Effector CD8-positive, alpha-beta T cell (primary cell): ENCODE data around the gene SERHL2.
A peak's percentile ranks its signal among the peaks of the same experiment; 100 is the strongest.
"Not testable (repeated sequence)": the region's sequence is repeated elsewhere in the genome, so short reads cannot be mapped to it uniquely, and the experiment has no call there.

Experiments used
- DNase-seq: peaks from one replicate; lab custom pipeline; 2025; lab: John Stamatoyannopoulos, UW

SERHL2 gene

DNA sequence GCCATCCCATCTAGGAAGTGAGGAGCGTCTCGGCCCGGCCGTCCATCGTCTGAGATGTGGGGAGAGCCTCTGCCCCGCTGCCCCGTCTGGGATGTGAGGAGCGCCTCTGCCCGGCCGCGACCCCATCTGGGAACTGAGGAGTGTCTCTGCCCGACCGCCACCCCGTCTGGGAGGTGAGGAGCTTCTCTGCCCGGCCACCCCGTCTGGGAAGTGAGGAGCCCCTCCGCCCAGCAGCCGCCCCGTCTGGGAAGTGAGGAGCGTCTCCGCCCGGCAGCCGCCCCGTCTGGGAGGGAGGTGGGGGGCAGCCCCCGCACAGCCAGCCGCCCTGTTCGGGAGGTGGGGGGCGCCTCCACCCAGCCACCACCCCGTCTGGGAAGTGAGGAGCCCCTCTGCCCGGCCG is 53.9 kb downstream of the SERHL2 start:
- not testable (repeated sequence) for DNase-seq

- DNase-seq = no peak
These were observed 54.5 kb downstream of the SERHL2 start for GRCh38 chr22:42608136-42608822.

GRCh38 chr22:42608823-42609361 is 55.1 kb downstream of the SERHL2 start:
- DNase-seq = no peak

DNA sequence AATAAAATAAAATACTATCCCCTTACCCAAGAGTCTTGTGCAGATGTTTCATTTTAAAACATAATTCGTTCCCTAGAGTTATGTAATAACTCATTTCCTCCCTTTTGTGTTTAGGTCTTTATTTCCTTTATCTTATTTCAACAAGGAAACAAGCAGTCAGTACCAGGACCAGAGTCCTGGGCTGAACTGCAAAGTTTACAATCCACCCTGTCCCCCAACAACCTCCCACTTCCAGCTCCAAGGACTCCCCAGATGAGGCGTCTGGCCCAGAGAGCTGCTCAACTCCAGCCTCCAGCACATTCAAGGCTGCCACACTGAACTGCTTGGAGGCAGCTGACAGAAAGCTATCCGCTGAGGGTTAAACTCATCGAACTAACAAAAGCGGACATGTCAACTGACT is 56.4 kb downstream of the SERHL2 start:
- DNase-seq = no peak

DNA sequence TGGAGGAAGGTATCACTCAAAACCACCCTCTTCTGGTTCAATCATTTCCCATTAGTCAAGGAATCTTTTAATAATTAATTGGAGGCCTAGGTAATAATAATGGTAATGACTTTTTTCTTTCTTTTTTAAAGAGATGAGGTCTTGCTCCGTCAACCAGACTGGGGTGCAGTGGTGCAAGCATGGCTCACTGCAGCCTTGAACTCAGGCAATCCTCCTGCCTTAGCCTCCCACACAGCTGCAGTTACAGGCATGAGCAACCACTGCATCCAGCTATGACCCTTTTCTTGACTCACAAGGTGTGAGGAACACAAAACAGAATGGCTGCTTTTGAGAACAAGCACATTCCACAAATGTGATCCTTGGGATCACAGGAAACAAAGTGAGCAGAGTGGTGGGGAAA is 57.3 kb downstream of the SERHL2 start:
- no peak for DNase-seq

- no peak for DNase-seq
These were observed 58.6 kb downstream of the SERHL2 start for GRCh38 chr22:42612336-42612735.

DNA sequence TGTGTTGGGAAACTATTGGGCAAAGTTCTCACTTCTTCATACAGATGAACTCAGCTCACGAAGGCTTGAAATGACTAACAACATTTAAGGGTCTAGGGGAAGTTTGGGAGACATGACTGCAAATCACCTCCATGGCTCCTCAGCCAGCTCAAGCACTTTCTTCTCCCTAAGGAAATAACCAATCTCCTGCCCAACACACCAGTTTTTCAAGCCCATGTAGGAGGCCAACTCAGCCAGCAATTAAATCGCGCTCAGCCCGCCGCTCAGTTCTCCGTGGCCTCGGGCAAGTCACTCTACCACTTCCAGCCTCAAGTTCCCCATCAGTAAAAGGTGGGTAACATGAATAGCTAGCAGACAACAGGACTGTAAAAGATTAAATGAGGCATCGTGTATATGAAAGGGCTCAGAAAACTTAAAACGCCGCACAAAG is 60.1 kb downstream of the SERHL2 start:
- no peak for DNase-seq

DNA sequence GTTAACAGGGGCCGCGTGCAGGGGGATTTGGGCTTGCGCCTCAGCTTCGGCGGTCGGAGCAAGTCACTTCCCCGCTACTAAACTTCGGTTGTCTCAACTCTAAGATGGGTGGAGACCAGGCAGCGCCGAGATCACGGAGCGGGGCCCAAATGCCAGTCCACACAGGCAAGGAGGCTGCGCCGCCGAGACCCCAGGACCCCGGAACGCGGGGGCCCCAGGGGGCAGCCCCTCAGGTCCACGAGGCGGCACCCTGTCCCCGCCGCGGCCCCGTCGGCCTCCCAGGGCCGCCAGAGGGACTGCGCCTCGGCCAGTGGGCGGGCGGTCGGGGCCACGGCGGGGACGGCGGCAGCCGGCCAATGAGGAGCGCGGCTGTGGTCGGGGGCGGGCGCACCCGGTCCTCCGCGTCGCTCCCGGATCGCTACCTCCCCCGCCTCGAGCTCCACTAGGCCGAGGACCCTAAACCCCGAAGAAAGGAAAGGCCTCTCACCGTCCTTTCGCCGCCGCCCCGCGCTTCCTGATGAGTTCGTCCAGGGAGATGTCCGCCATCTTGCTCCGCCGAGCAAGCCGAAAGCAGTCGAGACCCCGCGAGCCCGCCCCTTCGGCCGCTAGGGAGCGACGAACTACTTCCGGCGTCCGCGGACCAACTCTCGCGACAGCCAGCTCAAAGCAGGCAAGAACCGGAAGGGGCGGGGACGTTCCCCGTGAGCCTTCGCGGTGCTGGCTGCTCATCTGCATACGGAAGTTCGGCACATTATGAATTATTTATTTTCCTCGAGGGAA is 60.7 kb downstream of the SERHL2 start, which contains the start of gene POLDIP3:
TSS of gene POLDIP3 (minus strand) at position 572 of the 780 bp plus-strand sequence. CDS start at position 546, 26 bp downstream.
- DNase-seq = peak; percentile 97

DNA sequence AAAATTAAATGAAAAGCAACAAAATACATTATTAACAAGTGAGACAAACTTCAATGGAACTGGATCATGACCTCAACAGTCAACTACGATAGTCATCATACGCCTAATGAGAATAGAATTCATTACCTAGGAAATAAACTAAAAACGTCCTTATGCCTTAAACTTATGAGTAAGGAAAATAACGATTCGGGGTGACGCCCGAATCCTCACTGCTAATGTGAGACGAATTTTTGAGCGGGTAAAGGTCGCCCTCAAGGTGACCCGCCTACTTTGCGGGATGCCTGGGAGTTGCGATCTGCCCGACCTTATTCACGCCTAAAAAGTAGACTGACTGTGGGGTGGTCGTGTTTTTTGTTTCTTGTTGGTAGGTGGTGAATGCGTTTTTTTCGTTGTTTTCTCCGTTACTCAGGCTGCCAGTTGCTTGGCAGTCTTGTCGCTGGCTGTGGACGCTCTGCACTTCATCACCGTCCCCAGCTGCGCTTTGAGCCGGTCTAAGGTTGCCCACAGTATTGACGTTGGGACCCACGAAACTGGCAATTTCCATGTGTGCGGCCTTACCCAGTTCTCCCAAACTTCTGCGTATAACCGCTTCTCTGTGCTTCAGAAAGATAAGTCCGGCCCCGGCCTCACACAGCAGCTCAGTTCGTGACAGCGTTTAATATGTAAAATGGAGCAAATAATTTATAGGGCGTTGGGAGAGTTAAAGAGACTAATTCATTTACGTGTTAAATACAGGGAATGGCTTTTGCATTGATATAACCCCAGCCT is 61.5 kb downstream of the SERHL2 start:
- peak; percentile 81 for DNase-seq

DNA sequence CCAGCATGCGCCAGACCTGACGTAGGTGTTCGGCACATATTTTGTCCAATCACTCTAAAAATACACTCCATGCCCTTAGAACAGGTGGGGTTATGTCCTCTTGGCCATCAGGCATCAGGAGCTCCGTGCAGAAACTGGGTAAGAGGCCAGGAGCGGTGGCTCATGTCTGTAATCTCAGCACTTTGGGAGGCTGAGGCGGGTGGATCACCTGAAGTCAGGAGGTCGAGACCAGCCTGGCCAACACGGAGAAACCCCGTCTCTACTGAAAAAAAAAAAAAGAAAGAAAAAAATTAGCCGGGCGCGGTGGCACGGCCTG is 62.1 kb downstream of the SERHL2 start:
- DNase-seq = not testable (repeated sequence)

GRCh38 chr22:42617155-42617983 is 63.6 kb downstream of the SERHL2 start:
- no peak for DNase-seq

DNA sequence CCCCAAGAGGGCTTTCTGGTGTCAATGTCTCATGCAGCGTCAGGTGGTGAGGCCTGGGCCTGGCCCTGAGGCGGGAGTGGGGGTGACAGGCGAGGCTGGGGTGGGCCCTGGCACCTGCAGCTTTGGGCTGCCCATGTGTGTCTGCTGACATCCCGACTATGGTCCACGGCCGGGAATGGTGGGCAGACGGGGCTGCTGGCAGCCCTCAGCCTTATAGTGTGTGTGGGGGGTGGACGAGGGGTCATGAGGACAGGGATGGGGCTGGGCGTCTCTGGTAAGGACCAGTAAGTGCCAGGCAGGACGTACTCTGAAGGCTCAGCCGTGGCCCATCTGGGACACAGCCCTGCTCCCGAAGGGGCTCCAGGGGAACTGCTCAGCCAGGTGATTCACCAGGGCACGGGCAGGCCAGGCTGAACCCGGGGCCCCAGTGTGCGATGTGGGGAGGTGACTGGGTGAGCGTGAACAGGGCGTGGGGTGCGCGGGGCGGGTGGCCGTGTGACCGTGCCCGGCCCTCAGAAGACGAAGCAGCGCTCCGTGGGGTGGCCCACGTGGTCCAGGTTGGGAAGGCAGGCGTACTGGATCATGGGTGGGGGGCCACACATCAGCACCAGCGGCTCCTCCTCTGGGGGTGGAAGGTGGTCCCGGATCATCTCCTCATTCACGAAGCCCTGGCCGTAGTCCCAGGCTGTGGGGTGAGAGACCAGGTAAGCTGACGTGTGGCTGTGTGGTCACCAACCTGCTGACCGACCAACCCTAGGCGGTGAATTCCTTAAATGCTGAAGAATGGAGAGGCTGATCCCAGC is 65.7 kb downstream of the SERHL2 start:
- DNase-seq = no peak

- no peak for DNase-seq
These were observed 66.3 kb downstream of the SERHL2 start for GRCh38 chr22:42620084-42620483.

DNA sequence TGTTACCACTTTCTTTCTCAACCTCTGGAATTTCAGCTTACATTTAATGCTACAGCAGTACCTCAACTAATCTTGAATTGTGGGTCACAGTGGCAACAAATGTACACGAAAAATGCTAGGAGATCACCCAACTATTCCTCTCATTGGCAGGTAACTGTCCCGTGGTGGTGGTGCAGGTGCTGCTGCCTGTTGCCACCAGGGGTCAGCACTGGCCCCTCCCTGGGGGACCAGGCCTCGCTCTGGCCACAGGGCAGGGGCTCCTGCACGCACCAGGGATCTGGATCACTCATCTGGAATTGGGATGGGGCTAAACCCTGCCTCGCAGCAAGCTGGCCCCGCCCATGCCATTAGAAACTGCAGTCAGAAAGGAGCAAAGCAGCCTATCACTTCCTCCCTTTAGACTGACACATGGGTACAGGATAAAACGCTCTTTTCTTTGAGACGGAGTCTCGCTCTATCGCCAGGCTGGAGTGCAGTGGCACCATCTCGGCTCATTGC is 67.8 kb downstream of the SERHL2 start:
- peak; percentile 24 for DNase-seq

- DNase-seq = no peak
These were observed 68.4 kb downstream of the SERHL2 start for GRCh38 chr22:42622061-42622710.

GRCh38 chr22:42623301-42623751 is 69.6 kb downstream of the SERHL2 start:
- DNase-seq = no peak
